Measurements from ENCODE around the gene UBE3C.

DNA sequence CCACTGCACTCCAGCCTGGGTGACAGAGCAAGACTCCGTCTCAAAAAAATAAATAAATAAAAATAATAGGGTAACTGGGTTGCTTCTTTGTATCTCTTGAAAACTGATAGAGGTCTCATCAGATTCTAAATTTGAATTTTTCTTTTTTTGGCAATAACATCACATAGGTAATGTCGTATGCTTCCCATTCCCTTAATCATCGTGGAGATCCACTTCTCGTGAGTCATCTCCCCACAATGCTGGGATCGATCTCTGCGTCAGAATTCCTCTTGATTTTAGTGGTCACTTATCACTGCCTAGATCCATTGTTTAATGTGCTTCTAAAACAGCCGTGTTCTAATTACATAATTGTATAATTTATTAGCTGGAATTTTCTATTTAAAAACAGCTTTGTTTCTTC, 127.5 kb downstream of the UBE3C start:
- TF ChIP-seq, protein P1, sequence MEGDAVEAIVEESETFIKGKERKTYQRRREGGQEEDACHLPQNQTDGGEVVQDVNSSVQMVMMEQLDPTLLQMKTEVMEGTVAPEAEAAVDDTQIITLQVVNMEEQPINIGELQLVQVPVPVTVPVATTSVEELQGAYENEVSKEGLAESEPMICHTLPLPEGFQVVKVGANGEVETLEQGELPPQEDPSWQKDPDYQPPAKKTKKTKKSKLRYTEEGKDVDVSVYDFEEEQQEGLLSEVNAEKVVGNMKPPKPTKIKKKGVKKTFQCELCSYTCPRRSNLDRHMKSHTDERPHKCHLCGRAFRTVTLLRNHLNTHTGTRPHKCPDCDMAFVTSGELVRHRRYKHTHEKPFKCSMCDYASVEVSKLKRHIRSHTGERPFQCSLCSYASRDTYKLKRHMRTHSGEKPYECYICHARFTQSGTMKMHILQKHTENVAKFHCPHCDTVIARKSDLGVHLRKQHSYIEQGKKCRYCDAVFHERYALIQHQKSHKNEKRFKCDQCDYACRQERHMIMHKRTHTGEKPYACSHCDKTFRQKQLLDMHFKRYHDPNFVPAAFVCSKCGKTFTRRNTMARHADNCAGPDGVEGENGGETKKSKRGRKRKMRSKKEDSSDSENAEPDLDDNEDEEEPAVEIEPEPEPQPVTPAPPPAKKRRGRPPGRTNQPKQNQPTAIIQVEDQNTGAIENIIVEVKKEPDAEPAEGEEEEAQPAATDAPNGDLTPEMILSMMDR (IDR thresholded peaks at IDR 0.05 in 8 of 11, conservative IDR thresholded peaks at IDR 0.05 in 3 of 11), result no peak
- no peak for TF ChIP-seq POLR2AphosphoS5 (IDR thresholded peaks at IDR 0.05)

All from spleen (tissue), 7 donors.